HG02678 (cell line): ENCODE results near the gene SENP6.
"Not testable (repeated sequence)": the region's sequence is repeated elsewhere in the genome, so short reads cannot be mapped to it uniquely, and the experiment has no call there.

Experiments
- ATAC-seq: cut with Tn5 transposase; IDR thresholded peaks from one replicate; pipeline ENCODE4 v1.9.1; 2021; ENCODE audit warnings: mild to moderate bottlenecking, moderate library complexity; ENCODE audit not compliant: unreplicated experiment

Gene SENP6

GRCh38 chr6:75605635-75606034 is 4.0 kb downstream of the SENP6 start:
- no peak for ATAC-seq

GRCh38 chr6:75608304-75608703 is 6.6 kb downstream of the SENP6 start:
- no peak for ATAC-seq

GRCh38 chr6:75608956-75609533 is 7.4 kb downstream of the SENP6 start:
- ATAC-seq, result no peak

- no peak for ATAC-seq
These were observed 8.2 kb downstream of the SENP6 start for GRCh38 chr6:75609639-75610590.

DNA sequence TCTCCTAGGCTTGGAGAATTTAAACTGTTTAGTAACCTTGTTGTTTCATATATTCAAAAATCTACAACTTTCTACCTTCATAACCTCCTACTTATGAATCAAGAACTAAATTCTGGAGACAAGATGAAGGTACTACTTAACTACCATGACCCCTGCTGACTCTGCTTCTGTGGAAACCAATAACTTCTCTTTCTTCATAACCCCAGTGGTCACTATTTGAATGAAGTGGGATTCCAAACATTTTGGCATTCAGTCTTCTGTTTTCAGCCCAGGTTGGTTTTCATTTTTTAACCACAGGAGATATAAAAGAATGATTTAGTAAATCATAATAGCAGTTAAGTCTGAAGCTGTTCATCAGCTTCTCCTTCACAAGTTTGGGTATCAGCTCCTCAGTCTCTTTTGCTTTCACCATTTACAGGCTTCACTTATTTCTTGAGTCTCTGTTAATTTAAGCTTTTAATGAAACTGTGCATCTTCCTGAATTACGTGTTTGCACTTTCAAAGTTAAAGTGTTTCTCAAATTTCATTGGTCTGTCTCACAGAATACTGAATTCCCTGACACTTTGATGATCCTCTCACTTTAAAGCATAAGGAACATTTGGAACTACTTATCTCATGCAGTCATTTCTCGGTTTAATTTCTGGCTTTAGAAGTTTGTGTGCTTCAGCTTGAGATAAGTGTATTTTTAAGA is 9.5 kb downstream of the SENP6 start:
- ATAC-seq, result no peak

DNA sequence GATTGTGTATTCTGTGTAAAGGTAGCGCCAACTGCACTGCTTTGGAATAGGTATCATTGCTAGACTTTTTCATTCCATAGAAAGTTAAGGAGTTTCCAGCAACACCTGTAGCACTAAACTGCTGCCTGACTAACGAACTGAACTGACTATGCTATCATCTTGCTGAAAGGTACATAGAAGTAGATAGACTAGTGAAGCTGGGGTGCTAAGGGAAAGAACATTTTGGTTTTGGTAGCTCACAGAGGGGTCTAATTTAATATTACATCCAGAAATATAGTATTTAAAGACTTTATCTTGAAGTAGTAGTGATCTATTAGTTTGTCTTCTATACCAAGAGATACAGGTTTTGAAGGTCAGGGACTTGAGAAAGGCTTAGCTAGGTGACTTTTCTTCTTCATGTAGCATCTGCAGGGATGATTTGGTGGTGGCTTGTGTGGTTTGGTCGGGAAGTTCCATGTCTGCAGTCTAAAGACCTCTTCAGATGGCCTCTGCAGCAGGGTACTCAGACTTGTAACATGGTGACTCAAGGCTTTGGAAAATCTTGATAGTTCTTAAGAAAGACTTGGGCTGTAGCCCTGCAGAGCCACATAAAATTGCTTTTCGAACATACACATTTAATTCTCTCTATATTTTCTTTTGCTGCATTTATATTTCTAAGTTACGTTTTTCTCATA is 10.2 kb downstream of the SENP6 start:
- ATAC-seq, result peak; percentile 66

DNA sequence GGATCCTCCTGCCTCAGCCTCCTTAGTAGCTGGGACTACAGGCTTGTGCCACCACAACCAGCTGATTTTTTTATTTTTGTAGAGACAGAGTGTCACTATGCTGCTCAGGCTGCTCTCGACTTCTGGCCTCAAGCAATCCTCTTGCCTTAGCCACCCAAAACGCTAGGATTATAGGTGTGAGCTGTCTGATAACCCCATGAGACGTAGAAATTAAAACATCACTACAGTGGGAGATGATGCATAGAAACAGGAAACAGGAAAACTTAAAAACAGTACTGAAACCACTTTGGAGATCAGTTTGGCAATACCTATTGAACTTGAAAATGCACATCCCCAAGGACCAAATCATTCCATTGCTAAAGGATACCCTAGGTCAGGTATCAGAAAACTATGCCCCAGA is 10.8 kb downstream of the SENP6 start:
- ATAC-seq, result peak; percentile 11

- no peak for ATAC-seq
These were observed 11.4 kb downstream of the SENP6 start for GRCh38 chr6:75613056-75613501.

DNA sequence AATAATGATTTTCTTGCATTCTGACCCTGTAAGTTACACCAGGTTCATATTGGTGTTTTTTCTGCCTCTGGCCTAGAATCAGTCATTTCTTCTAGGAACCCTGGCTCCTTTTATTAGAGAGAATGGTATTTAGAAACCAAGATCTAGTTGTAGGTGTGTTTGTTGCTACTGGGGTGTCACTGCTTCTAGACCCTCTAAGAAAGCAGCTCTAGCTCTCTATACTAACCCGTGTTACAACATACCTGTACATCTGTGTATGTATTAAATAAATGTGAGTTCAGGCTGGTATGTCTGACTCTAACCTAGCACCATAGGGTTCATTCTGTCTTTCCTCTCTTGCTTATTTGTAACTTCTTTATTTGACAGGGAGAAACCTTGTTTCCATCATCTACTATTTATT is 16.8 kb downstream of the SENP6 start:
- ATAC-seq, result no peak

DNA sequence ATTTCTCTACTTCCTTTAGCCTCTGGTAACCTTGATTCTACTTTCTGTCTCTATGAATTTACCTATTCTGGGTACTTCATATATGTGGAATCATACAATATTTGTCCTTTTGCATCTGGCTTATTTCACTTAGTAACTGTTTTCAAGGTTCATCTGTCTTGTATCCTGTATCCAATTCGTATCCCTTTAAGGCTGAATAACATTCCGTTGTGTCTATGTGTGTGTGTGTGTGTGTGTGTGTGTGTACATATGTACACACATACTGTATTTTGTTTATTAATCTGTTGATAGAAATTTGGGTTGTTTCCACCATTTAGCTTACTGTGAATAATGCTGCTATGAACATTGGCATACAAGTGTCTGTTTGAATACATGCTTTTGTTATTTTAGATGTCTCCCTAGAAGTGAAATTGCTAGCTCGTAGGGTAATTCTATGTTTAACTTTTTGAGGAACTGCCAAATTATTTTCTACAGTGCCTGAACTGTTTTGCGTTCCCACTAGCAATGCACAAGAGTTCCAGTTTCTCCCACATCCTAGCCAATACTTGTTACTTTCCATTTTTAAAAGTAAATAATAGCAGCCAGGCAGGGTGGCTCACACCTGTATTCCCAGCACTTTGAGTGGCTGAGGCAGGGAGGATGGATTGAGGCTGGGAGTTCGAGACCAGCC is 17.7 kb downstream of the SENP6 start:
- no peak for ATAC-seq

- no peak for ATAC-seq
These were observed 19.0 kb downstream of the SENP6 start for GRCh38 chr6:75620381-75621304.

DNA sequence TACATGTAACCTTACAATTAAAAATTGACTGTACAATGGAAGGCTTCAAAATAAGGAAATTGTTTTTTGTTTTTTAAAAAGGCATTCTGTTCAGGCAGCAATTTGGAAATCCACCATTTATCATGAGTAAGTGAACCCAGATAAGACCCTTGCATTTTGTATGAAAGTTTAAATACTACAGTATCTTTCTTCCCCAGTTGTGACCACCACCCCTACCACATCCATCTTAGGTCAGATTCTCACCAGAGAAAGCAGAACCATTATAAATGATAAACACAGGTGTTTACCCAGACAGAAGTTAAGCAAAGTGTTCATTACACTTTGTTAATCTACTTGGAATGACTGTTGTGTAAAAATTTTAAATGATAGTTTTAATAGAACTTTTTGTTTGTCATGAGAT is 20.2 kb downstream of the SENP6 start:
- no peak for ATAC-seq

- no peak for ATAC-seq
These were observed 21.8 kb downstream of the SENP6 start for GRCh38 chr6:75623491-75623890.

DNA sequence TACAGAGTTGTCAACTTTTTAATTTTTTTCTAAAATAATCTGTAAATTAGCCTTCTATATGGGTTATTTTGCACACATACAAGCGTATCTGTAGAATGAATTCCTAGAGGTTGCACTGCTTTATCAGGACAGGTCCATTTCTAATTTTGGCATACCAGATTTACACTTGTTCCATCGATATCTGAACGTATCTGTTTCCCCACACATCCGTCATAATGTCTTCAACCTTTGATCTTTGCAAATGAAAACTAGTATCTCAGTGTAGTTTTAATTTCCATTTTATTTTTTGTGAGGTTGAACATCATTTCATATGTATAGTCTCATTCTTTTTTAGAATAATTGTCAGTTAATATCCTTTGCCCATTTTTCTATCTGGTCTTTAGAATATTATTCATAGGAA is 22.7 kb downstream of the SENP6 start:
- ATAC-seq, result no peak

GRCh38 chr6:75624988-75625387 is 23.3 kb downstream of the SENP6 start:
- no peak for ATAC-seq

DNA sequence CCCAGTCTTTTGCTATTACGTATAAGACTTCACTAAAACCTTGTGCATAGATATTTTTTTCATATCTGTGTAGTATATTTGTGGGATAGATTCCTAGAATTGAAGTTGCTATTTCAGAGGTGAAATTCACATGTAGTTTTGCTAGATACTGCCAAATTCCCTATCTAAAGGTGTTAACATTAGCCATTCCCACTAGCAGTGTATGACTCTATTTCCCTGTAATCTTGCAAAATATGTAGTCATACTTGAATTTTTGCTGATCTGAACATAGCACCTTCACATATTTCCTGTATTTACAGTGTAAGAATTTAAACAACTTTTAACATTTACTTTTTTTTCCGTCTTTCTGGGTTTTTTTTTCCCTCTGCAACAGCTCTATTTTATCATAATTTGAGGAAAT is 24.9 kb downstream of the SENP6 start:
- no peak for ATAC-seq

DNA sequence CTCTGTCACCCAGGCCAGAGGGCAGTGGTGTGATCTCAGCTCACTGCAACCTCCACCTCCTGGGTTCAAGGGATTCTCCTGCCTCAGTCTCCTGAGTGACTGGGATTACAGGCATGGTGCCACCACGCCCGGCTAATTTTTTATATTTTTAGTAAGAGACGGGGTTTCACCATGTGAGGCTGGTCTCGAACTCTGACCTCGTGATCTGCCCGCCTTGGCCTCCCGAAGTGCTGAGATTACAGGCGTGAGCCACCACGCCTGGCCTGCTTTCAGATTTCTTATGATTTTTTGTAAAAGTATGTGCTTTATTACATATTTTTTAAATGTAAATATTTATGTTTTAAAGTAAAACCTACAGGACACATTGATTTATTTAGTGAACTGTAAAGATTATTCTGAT is 26.0 kb downstream of the SENP6 start:
- not testable (repeated sequence) for ATAC-seq

GRCh38 chr6:75631859-75632635 is 30.4 kb downstream of the SENP6 start:
- ATAC-seq, result no peak

DNA sequence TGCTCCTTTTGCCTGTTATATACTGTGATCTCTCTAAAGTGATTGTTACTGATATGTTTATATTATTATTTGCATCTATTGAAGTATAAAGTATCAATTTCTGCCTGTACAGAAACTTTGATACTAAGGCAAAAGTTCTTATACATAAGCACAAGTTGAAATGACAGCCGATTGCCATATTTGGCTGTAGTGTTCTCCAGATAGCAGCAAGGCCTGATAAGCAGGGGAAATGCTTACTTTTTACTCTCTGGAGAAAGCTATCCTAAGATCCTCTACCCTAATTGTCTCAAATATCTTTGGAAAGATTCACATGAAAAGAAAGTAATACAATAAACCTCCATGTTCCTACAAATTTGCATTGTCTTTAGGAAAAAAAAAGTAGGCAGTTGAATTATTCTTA is 31.4 kb downstream of the SENP6 start:
- ATAC-seq, result no peak
